Esophagus squamous epithelium (tissue), 4 donors: ENCODE measurements around the gene PFDN2.

Experiments
- POLR2A ChIP-seq, 4 donors: fragments of 450-650 bp; IDR thresholded peaks; one replicate each; pipeline ENCODE4 v1.6.1; 2017; ENCODE audit warnings: antibody characterized with exemption in 4 of 4, mild to moderate bottlenecking in 4 of 4, moderate library complexity in 3 of 4
- TF ChIP-seq, protein P1 (sequence below), 6 experiments: fragments of 450-650 bp in 4 of 6; fragments of 200-600 bp in 2 of 6; sonication (generic) in 2 of 6; IDR thresholded peaks; one replicate each; pipeline ENCODE4 v1.5.1; 2016 to 2019; ENCODE audit warnings: antibody characterized with exemption in 6 of 6, mild to moderate bottlenecking in 4 of 6, moderate library complexity in 4 of 6

DNA sequence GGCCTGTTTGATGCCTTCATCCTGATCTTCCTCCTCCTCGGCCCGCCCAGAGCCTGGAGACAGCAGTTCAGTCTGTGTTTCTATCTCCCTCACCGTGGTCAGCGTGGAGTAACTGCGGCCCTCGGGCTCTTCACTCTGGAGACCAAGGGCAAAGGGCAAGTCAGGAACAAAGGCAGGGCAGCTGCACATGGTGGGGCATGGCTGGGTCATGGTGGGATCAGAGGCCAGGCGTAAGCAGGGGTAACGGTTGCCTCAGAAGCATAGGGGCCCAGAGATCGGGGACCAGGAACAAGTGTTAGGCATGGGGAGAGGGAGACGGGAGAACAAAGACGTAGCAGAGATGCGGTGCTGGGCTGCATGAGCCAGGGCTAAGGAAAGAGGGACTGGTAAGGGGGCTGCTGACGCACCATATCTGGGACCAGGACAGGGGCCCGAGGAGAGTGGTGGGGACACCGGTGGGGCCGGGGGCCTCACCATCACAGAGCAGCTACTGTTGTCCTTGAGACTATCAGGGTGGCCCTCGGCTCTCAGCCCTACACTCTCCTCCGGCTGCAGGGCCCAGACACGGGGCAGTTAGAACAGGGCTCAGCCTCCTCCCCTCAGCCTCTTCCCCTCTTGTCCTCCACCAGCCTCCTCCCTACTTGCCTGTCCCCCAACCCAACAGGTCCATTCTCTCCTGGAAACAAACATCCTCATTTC, 44.9 kb downstream of the PFDN2 start:
- TF ChIP-seq, protein P1, sequence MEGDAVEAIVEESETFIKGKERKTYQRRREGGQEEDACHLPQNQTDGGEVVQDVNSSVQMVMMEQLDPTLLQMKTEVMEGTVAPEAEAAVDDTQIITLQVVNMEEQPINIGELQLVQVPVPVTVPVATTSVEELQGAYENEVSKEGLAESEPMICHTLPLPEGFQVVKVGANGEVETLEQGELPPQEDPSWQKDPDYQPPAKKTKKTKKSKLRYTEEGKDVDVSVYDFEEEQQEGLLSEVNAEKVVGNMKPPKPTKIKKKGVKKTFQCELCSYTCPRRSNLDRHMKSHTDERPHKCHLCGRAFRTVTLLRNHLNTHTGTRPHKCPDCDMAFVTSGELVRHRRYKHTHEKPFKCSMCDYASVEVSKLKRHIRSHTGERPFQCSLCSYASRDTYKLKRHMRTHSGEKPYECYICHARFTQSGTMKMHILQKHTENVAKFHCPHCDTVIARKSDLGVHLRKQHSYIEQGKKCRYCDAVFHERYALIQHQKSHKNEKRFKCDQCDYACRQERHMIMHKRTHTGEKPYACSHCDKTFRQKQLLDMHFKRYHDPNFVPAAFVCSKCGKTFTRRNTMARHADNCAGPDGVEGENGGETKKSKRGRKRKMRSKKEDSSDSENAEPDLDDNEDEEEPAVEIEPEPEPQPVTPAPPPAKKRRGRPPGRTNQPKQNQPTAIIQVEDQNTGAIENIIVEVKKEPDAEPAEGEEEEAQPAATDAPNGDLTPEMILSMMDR (IDR thresholded peaks at IDR 0.05): no peak
- no peak for TF ChIP-seq POLR2A (IDR thresholded peaks at IDR 0.05)
